GM12878 (cell line): Measurements from ENCODE around the gene WHAMM. TPM values are rescaled to one million over a fixed set of nuclear protein-coding genes. Genes with fewer than 3 reads are reported as not detected.

Experiments used
- ATAC-seq: fragments of 200-7000 bp; cut with Tn5 transposase; 3 replicates; pipeline ENCODE4 v1.9.1; 2020; ENCODE audit warnings: mild to moderate bottlenecking, moderate library complexity
- BruUV-seq: library from RNA; stranded (reverse); fragments of 400-500 nt; replicated peaks from 2 replicates; lab custom pipeline; 2021; lab: Mats Ljungman, UMichigan
- CTCF ChIA-PET: fragments of 300-600 bp; sonication (Branson Sonifier 250); formaldehyde crosslinking; extraction: SDS; loops from one replicate; lab custom pipeline; 2021; ENCODE audit warnings: inconsistent platforms; lab: Yijun Ruan, JAX
- POLR2A ChIA-PET: fragments of 350-600 bp; formaldehyde crosslinking; extraction: SDS; loops from one replicate; lab custom pipeline; 2021; ENCODE audit warnings: inconsistent platforms; lab: Charles Lee
- RAD21 ChIA-PET: fragments of 300-600 bp; sonication (Branson Sonifier 250); formaldehyde crosslinking; loops from one replicate; lab custom pipeline; 2023; ENCODE audit warnings: antibody characterized with exemption; ENCODE audit not compliant: unreplicated experiment; lab: Charles Lee
- SMC1A ChIA-PET: fragments of 300-600 bp; sonication (Branson Sonifier 250); formaldehyde crosslinking; loops from one replicate; lab custom pipeline; 2023; ENCODE audit not compliant: unreplicated experiment, uncharacterized antibody; lab: Charles Lee
- DNase-seq: peaks from one replicate; pipeline ENCODE4 v3.0.0-alpha.2; 2011; ENCODE audit warnings: low read depth, low spot score
- FAIRE-seq: peaks from 3 replicates; lab custom pipeline; 2011; peaks lifted over from hg19 to GRCh38; lab: Jason Lieb, UNC
- H2AFZ ChIP-seq: 2 replicates; pipeline ENCODE4 v1.6.0; 2011; ENCODE audit warnings: low read depth, low read length, control low read depth; ENCODE audit not compliant: control insufficient read depth
- H3K27ac ChIP-seq: 2 replicates; pipeline ENCODE4 v1.5.1; 2011; ENCODE audit warnings: control low read depth; ENCODE audit not compliant: control insufficient read depth, insufficient read depth
- H3K27me3 ChIP-seq, 2 experiments: replicated peaks in 1 of 2; 2 replicates each; pipeline versions ENCODE4 v1.6.0 to v1.6.1; 2011; ENCODE audit warnings: low read length in 1 of 2; ENCODE audit not compliant: control insufficient read depth in 2 of 2, insufficient read depth in 2 of 2
- H3K36me3 ChIP-seq, 2 experiments: 2 replicates each; pipeline ENCODE4 v1.5.1; 2011; ENCODE audit warnings: low read length in 1 of 2; ENCODE audit not compliant: control insufficient read depth in 2 of 2, insufficient read depth in 2 of 2
- H3K4me1 ChIP-seq: 2 replicates; pipeline ENCODE4 v1.6.1; 2011; ENCODE audit warnings: mild to moderate bottlenecking, low read length, moderate library complexity, mixed read lengths; ENCODE audit not compliant: control insufficient read depth, insufficient read depth
- H3K4me2 ChIP-seq: 2 replicates; pipeline ENCODE4 v1.6.0; 2011; ENCODE audit warnings: control low read depth; ENCODE audit not compliant: control insufficient read depth, insufficient read depth
- H3K4me3 ChIP-seq: fragments of 200-600 bp; sonication (generic); 2 replicates; pipeline ENCODE4 v1.5.1; 2016
- H3K79me2 ChIP-seq: 2 replicates; pipeline ENCODE4 v1.6.0; 2011; ENCODE audit warnings: low read length; ENCODE audit not compliant: control insufficient read depth, insufficient read depth
- H3K9ac ChIP-seq: 2 replicates; pipeline ENCODE4 v1.8.0; 2011; ENCODE audit warnings: low read length, control low read depth, mixed read lengths; ENCODE audit not compliant: control insufficient read depth, insufficient read depth
- H3K9me3 ChIP-seq: replicated peaks from 3 replicates; pipeline ENCODE4 v1.5.1; 2011; ENCODE audit warnings: mild to moderate bottlenecking, low read length; ENCODE audit not compliant: control insufficient read depth, insufficient read depth
- H4K20me1 ChIP-seq: 2 replicates; pipeline ENCODE4 v1.6.0; 2011; ENCODE audit not compliant: control insufficient read depth, insufficient read depth
- CHD1 ChIP-seq: IDR thresholded peaks from 2 replicates; pipeline ENCODE4 v1.6.1; 2012; ENCODE audit warnings: low read depth, low read length, improper control_type of control experiment
- FOXK2 ChIP-seq: fragments of 450-650 bp; IDR thresholded peaks from 2 replicates; pipeline ENCODE4 v1.6.1; 2017; ENCODE audit warnings: mild to moderate bottlenecking, moderate library complexity
- FOXM1 ChIP-seq: IDR thresholded peaks from 2 replicates; pipeline ENCODE4 v1.6.1; 2012; ENCODE audit warnings: low read depth, mild to moderate bottlenecking, inconsistent platforms, low read length, moderate library complexity
- GATAD2B ChIP-seq: fragments of 450-650 bp; conservative IDR thresholded peaks from 2 replicates; pipeline ENCODE4 v1.6.1; 2017; ENCODE audit warnings: low read depth, mild to moderate bottlenecking, moderate library complexity
- JUNB ChIP-seq: IDR thresholded peaks from 2 replicates; pipeline ENCODE4 v1.6.1; 2016; ENCODE audit warnings: antibody characterized with exemption, mild to moderate bottlenecking
- WGBS: methylation state at CpG from one replicate; pipeline ENCODE4 v1.1.6; 2016; ENCODE audit warnings: low lambda C conversion rate; ENCODE audit not compliant: insufficient replicate concordance, insufficient coverage; ENCODE audit errors: missing lambda C conversion rate; 5-methylcytosine and 5-hydroxymethylcytosine counted together
- in situ Hi-C: fragments of 300-500 bp; cut with MboI; formaldehyde crosslinking; loops from 9 replicates; pipeline ENCODE4 v1.14.3; 2018; ENCODE audit warnings: mixed read lengths
- intact Hi-C: fragments of 100-400 bp; cut with micrococcal nuclease; formaldehyde crosslinking; loops from one replicate; pipeline ENCODE4 v1.14.2; 2022; ENCODE audit not compliant: unreplicated experiment
- polyA plus RNA-seq, 11 experiments: library from polyadenylated mRNA; depleted of rRNA in 4 of 11; unstranded in 6 of 11; stranded (reverse) in 5 of 11; fragments of >200 nt; fragmentation: Nextera tagmentation in 4 of 11; fragmentation: Illumina TruSeq in 1 of 11; extraction: Ambion mirVana in 4 of 11; extraction: Trizol in 1 of 11; gene quantifications; 1 replicate in 1 of 11; 2 replicates in 10 of 11; pipeline versions ENCODE4 v1.2.1 to v1.2.3, GENCODE V29; 2011 to 2016; ENCODE audit warnings: inconsistent platforms in 2 of 11, missing spikeins in 2 of 11, low read depth in 1 of 11
- total RNA-seq, 4 experiments: library from RNA; depleted of rRNA in 3 of 4; stranded (reverse); fragments of >200 nt in 3 of 4; fragmentation: Illumina TruSeq in 1 of 4; extraction: Trizol in 1 of 4; gene quantifications; 2 replicates each; pipeline versions ENCODE4 v1.2.1 to v1.2.3, GENCODE V29; 2013 to 2021
- TF ChIP-seq, protein P1 (sequence below): fragments of 450-650 bp; IDR thresholded peaks from 2 replicates; pipeline ENCODE4 v1.6.1; 2016; ENCODE audit warnings: mild to moderate bottlenecking
- TF ChIP-seq, protein P2 (sequence below): fragments of 450-650 bp; formaldehyde crosslinking; IDR thresholded peaks from 2 replicates; pipeline ENCODE4 v1.5.0; 2022; ENCODE audit warnings: mild to moderate bottlenecking, missing genetic modification characterization
- TF ChIP-seq, protein P3 (sequence below): IDR thresholded peaks from 2 replicates; pipeline ENCODE4 v1.6.1; 2011; ENCODE audit warnings: borderline replicate concordance, low read depth, mild to moderate bottlenecking, moderate library complexity, low read length; ENCODE audit not compliant: insufficient read depth, poor library complexity, severe bottlenecking

WHAMM gene
- total and polyA plus RNA-seq, 10 of the 15 experiments (the other 5 are each of a cell fraction or from before 2014, with no cell fraction given) = 0.87 to 6.7 (median 2.5) TPM

DNA sequence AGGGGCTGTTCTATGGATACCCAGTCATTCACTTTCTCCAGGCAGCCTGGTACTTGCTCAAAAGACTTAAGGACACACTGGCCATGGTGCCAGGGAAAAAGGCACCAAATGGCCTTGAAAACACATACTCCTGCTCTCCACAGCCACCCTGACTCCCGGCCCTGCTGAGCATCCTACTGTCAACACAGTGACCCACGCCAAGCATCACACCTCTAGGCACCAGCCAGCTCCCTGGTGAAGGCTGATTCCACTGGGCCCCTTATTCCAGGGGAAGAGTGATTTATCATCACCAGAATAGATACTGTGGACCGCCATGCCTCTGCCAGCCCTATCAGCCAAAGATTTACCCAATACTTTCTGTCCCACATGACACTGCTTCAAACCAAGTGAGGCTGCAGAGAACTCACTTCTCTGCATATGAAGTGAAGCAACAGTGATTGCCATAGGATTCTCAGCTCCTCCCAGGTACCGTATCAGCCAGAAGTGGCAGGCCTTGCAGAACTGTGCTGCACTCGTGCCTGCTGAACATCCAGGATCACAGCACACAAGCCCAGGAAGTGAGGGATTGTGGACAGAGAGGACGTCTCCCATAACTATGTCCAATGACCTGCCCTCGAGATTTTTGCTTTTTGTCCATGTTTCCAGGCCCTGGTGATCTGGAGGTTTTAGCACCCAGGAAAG is 63.7 kb downstream of the WHAMM start:
- Histone ChIP-seq H3K9me3 (no peaks in the 10 kb centered on the region), H4K20me1 (no peaks in the 10 kb centered on the region), H2AFZ (no peak overlapping the region), H3K4me2 (no peak overlapping the region), H3K4me1 (no peaks in the 10 kb centered on the region), H3K27ac (no peak overlapping the region), H3K9ac (no peak overlapping the region), H3K27me3 (peaks cover 0 to 3% of the 10 kb centered on the region in 2 experiments; a peak in 2 of 4 replicates), H3K36me3 (no peaks in the 10 kb centered on the region), H3K79me2 (no peaks in the 10 kb centered on the region), H3K4me3 (no peak overlapping the region)
- ChIA-PET POLR2A (no interaction called here), SMC1A (no interaction called here), CTCF (no interaction called here), RAD21 (no interaction called here)
- TF ChIP-seq, protein P1, sequence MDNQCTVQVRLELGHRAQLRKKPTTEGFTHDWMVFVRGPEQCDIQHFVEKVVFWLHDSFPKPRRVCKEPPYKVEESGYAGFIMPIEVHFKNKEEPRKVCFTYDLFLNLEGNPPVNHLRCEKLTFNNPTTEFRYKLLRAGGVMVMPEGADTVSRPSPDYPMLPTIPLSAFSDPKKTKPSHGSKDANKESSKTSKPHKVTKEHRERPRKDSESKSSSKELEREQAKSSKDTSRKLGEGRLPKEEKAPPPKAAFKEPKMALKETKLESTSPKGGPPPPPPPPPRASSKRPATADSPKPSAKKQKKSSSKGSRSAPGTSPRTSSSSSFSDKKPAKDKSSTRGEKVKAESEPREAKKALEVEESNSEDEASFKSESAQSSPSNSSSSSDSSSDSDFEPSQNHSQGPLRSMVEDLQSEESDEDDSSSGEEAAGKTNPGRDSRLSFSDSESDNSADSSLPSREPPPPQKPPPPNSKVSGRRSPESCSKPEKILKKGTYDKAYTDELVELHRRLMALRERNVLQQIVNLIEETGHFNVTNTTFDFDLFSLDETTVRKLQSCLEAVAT = no peak
- intact Hi-C loops = no loop called here
- DNase-seq (no peak), ATAC-seq (no peak), FAIRE-seq (no peak)
- BruUV-seq = no TSS peak
- WGBS = 23% methylated on average over 7 of the region's 7 CpGs
- in situ Hi-C loops = no loop called here

DNA sequence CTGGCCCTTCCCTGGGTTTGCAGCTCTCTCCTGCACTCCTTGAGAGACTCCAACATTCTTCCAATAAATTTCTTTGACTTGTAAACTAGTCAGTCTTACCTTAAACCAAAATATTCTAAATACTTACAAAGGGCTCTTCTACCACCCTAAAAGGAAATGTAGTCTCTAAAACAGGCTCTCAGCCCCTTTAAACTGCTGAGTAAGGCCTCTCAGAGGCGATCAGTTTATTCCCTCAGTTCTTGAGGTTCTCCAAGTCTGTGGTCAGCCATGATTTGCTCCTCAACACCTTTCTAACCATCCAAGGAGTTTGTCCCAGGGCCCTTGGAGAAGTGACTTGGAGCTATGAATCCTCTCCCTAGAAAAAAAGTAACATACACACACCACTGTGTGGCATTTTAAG is 64.8 kb downstream of the WHAMM start:
- FAIRE-seq (no peak), DNase-seq (no peak), ATAC-seq (no peak)
- Histone ChIP-seq H4K20me1 (no peaks in the 10 kb centered on the region), H3K27ac (no peak overlapping the region), H3K4me2 (no peak overlapping the region), H3K79me2 (no peaks in the 10 kb centered on the region), H3K36me3 (no peaks in the 10 kb centered on the region), H3K4me1 (no peaks in the 10 kb centered on the region), H2AFZ (no peak overlapping the region), H3K9ac (no peak overlapping the region), H3K9me3 (no peaks in the 10 kb centered on the region), H3K27me3 (peaks cover 0 to 3% of the 10 kb centered on the region in 2 experiments; a peak in 2 of 4 replicates), H3K4me3 (no peak overlapping the region)
- TF ChIP-seq JUNB (no peak), FOXM1 (no peak), FOXK2 (no peak), CHD1 (no peak), GATAD2B (no peak)
- TF ChIP-seq, protein P2, sequence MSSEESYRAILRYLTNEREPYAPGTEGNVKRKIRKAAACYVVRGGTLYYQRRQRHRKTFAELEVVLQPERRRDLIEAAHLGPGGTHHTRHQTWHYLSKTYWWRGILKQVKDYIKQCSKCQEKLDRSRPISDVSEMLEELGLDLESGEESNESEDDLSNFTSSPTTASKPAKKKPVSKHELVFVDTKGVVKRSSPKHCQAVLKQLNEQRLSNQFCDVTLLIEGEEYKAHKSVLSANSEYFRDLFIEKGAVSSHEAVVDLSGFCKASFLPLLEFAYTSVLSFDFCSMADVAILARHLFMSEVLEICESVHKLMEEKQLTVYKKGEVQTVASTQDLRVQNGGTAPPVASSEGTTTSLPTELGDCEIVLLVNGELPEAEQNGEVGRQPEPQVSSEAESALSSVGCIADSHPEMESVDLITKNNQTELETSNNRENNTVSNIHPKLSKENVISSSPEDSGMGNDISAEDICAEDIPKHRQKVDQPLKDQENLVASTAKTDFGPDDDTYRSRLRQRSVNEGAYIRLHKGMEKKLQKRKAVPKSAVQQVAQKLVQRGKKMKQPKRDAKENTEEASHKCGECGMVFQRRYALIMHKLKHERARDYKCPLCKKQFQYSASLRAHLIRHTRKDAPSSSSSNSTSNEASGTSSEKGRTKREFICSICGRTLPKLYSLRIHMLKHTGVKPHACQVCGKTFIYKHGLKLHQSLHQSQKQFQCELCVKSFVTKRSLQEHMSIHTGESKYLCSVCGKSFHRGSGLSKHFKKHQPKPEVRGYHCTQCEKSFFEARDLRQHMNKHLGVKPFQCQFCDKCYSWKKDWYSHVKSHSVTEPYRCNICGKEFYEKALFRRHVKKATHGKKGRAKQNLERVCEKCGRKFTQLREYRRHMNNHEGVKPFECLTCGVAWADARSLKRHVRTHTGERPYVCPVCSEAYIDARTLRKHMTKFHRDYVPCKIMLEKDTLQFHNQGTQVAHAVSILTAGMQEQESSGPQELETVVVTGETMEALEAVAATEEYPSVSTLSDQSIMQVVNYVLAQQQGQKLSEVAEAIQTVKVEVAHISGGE (CRISPR knock-in tag) = no peak
- TF ChIP-seq, protein P3, sequence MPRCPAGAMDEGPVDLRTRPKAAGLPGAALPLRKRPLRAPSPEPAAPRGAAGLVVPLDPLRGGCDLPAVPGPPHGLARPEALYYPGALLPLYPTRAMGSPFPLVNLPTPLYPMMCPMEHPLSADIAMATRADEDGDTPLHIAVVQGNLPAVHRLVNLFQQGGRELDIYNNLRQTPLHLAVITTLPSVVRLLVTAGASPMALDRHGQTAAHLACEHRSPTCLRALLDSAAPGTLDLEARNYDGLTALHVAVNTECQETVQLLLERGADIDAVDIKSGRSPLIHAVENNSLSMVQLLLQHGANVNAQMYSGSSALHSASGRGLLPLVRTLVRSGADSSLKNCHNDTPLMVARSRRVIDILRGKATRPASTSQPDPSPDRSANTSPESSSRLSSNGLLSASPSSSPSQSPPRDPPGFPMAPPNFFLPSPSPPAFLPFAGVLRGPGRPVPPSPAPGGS = no peak
- WGBS = 20% methylated on average over 1 of the region's 1 CpG
- BruUV-seq = no TSS peak
- ChIA-PET SMC1A (no interaction called here), CTCF (no interaction called here), POLR2A (no interaction called here), RAD21 (no interaction called here)
- in situ Hi-C loops (no loop called here), intact Hi-C loops (no loop called here)
